K562 (cell line): Measurements from ENCODE around the gene EGLN1. TPM values are rescaled to one million over a fixed set of nuclear protein-coding genes. Genes with fewer than 3 reads are reported as not detected.

ENCODE experiments used
- ATAC-seq: fragments of 200-7000 bp; cut with Tn5 transposase; 3 replicates; pipeline ENCODE4 v1.9.1; 2020; ENCODE audit warnings: moderate library complexity
- BruUV-seq: library from RNA; stranded (reverse); fragments of 400-500 nt; replicated peaks from 2 replicates; lab custom pipeline; 2021; lab: Mats Ljungman, UMichigan
- CTCF ChIA-PET: fragments of 300-600 bp; formaldehyde crosslinking; extraction: SDS; loops from one replicate; lab custom pipeline; 2021; ENCODE audit warnings: low intra/inter-chr PET ratio; lab: Yijun Ruan, JAX
- POLR2A ChIA-PET: fragments of 300-600, 350-650 bp; sonication (Branson Sonifier 250); formaldehyde crosslinking; extraction: SDS; loops from one replicate; lab custom pipeline; 2021; ENCODE audit warnings: antibody characterized with exemption, inconsistent platforms; lab: Yijun Ruan, JAX
- DNase-seq, 4 experiments: peaks; one replicate each; pipeline versions ENCODE4 v3.0.0 to v3.0.0-alpha.2; 2011 to 2018; ENCODE audit warnings: low spot score in 3 of 4, mixed read lengths in 3 of 4; ENCODE audit errors: extremely low read depth in 1 of 4
- FAIRE-seq: peaks from 2 replicates; lab custom pipeline; 2011; peaks lifted over from hg19 to GRCh38; lab: Jason Lieb, UNC
- H2AFZ ChIP-seq: 2 replicates; pipeline ENCODE4 v1.6.0; 2011; ENCODE audit warnings: low read depth, low read length, control low read depth, inconsistent platforms
- H3K27ac ChIP-seq: fragments of 200-600 bp; 3 replicates; pipeline ENCODE4 v1.8.0; 2011; ENCODE audit warnings: low read depth, mild to moderate bottlenecking, control low read depth, inconsistent platforms, low read length, moderate library complexity, mixed read lengths; ENCODE audit errors: extremely low read depth
- H3K27me3 ChIP-seq, 2 experiments: fragments of 300-600 bp in 1 of 2; 2 replicates in 1 of 2; 3 replicates in 1 of 2; pipeline versions ENCODE4 v1.6.0 to v1.8.0; 2011; ENCODE audit warnings: inconsistent platforms in 2 of 2, low read length in 2 of 2, mild to moderate bottlenecking in 1 of 2, mixed read lengths in 1 of 2, moderate library complexity in 1 of 2; ENCODE audit not compliant: control insufficient read depth in 2 of 2, insufficient read depth in 2 of 2
- H3K36me3 ChIP-seq: fragments of 300-600 bp; 3 replicates; pipeline ENCODE4 v1.8.0; 2011; ENCODE audit warnings: mild to moderate bottlenecking, low read length, inconsistent platforms; ENCODE audit not compliant: control insufficient read depth, insufficient read depth
- H3K4me1 ChIP-seq, 2 experiments: fragments of 200-600 bp in 1 of 2; replicated peaks in 1 of 2; 2 replicates in 1 of 2; 3 replicates in 1 of 2; pipeline versions ENCODE4 v1.5.1 to v1.8.0; 2011; ENCODE audit warnings: inconsistent platforms in 2 of 2, low read length in 2 of 2, mild to moderate bottlenecking in 1 of 2, mixed read lengths in 1 of 2, moderate library complexity in 1 of 2; ENCODE audit not compliant: control insufficient read depth in 2 of 2, insufficient read depth in 2 of 2
- H3K4me2 ChIP-seq: 2 replicates; pipeline ENCODE4 v1.6.1; 2011; ENCODE audit warnings: low read length, control low read depth, inconsistent platforms, mixed read lengths; ENCODE audit not compliant: insufficient read depth
- H3K4me3 ChIP-seq: fragments of 200-600 bp; sonication (generic), shearing (Covaris generic); 2 replicates; pipeline ENCODE4 v1.5.1; 2016; ENCODE audit warnings: control low read depth, inconsistent platforms
- H3K79me2 ChIP-seq: fragments of 200-600 bp; 3 replicates; pipeline ENCODE4 v1.8.0; 2011; ENCODE audit warnings: low read length, inconsistent platforms; ENCODE audit not compliant: control insufficient read depth, insufficient read depth
- H3K9ac ChIP-seq, 2 experiments: 2 replicates each; pipeline versions ENCODE4 v1.6.0 to v1.6.1; 2011; ENCODE audit warnings: low read depth in 2 of 2, low read length in 2 of 2, control low read depth in 1 of 2, inconsistent platforms in 1 of 2, mild to moderate bottlenecking in 1 of 2, mixed read lengths in 1 of 2; ENCODE audit not compliant: insufficient read depth in 1 of 2
- H3K9me1 ChIP-seq: one replicate; pipeline ENCODE4 v1.6.0; 2011; ENCODE audit warnings: inconsistent platforms, mild to moderate bottlenecking, low read length, moderate library complexity; ENCODE audit not compliant: control insufficient read depth, insufficient read depth
- H3K9me3 ChIP-seq: replicated peaks from 2 replicates; pipeline ENCODE4 v1.5.1; 2011; ENCODE audit warnings: low read depth, low read length, inconsistent platforms; ENCODE audit not compliant: control insufficient read depth, insufficient read depth
- H4K20me1 ChIP-seq: replicated peaks from 2 replicates; pipeline ENCODE4 v1.6.1; 2011; ENCODE audit warnings: low read length, inconsistent platforms, mixed read lengths; ENCODE audit not compliant: control insufficient read depth, insufficient read depth
- DIDO1 ChIP-seq: fragments of 450-650 bp; IDR thresholded peaks from 2 replicates; pipeline ENCODE4 v1.6.1; 2016; ENCODE audit warnings: low read depth, missing biosample characterization, missing genetic modification characterization
- EZH2 ChIP-seq: IDR thresholded peaks from 2 replicates; pipeline ENCODE4 v1.6.1; 2012; ENCODE audit warnings: low read depth, mild to moderate bottlenecking, inconsistent platforms, low read length, borderline replicate concordance
- MCM7 ChIP-seq, 2 experiments: fragments of 450-650 bp; IDR thresholded peaks; 2 replicates each; pipeline ENCODE4 v1.6.1; 2016 to 2018
- MECOM ChIP-seq: fragments of 250-450 bp; sonication (Bioruptor Pico); IDR thresholded peaks from 2 replicates; pipeline ENCODE4 v1.8.0; 2022; ENCODE audit warnings: inconsistent platforms
- MTA2 ChIP-seq: fragments of 450-650 bp; IDR thresholded peaks from 2 replicates; pipeline ENCODE4 v1.6.1; 2016; ENCODE audit warnings: low read depth
- NELFE ChIP-seq: IDR thresholded peaks from 2 replicates; pipeline ENCODE4 v1.6.1; 2011; ENCODE audit warnings: mild to moderate bottlenecking; ENCODE audit not compliant: insufficient read depth, insufficient read length
- PML ChIP-seq: IDR thresholded peaks from 2 replicates; pipeline ENCODE4 v1.6.1; 2012; ENCODE audit warnings: low read length, inconsistent platforms
- U2AF1 ChIP-seq: fragments of 200-400 bp; formaldehyde crosslinking; optimal IDR thresholded peaks from 2 replicates; pipeline ENCODE3; 2017; ENCODE audit warnings: mild to moderate bottlenecking, low read depth, low read length, moderate library complexity
- YY1 ChIP-seq, 3 experiments: IDR thresholded peaks; 2 replicates each; pipeline ENCODE4 v1.6.1; 2011; ENCODE audit warnings: low read length in 2 of 3, mild to moderate bottlenecking in 2 of 3, moderate library complexity in 2 of 3, borderline replicate concordance in 1 of 3, control low read depth in 1 of 3, low read depth in 1 of 3; ENCODE audit not compliant: insufficient read depth in 3 of 3, insufficient replicate concordance in 2 of 3, control insufficient read depth in 1 of 3, insufficient read length in 1 of 3; ENCODE audit errors: extremely low read depth in 1 of 3
- ZNF583 ChIP-seq: fragments of 250-450 bp; sonication (Bioruptor Pico); IDR thresholded peaks from 2 replicates; pipeline ENCODE4 v1.4.0; 2020
- ZNF717 ChIP-seq: fragments of 250-450 bp; sonication (Bioruptor Pico); IDR thresholded peaks from 2 replicates; pipeline ENCODE4 v1.5.0; 2021
- WGBS: fragments of 100-300 bp; shearing (Covaris generic); methylation state at CpG from one replicate; pipeline ENCODE4 v1.1.6; 2016; ENCODE audit warnings: low coverage, mixed read lengths; ENCODE audit not compliant: insufficient coverage; ENCODE audit errors: missing lambda C conversion rate; 5-methylcytosine and 5-hydroxymethylcytosine counted together
- in situ Hi-C: fragments of 300-500 bp; cut with MboI; formaldehyde crosslinking; loops from 4 replicates; pipeline ENCODE4 v1.15.0; 2018; ENCODE audit warnings: inconsistent platforms, mixed read lengths
- intact Hi-C: fragments of 100-400 bp; cut with micrococcal nuclease; formaldehyde crosslinking; loops from 2 replicates; pipeline ENCODE4 v1.14.2; 2022
- polyA plus RNA-seq, 8 experiments: library from polyadenylated mRNA; depleted of rRNA in 4 of 8; stranded (reverse) in 5 of 8; unstranded in 3 of 8; fragments of >200 nt; fragmentation: Nextera tagmentation in 2 of 8; fragmentation: Illumina TruSeq in 1 of 8; extraction: Ambion mirVana in 2 of 8; extraction: Trizol in 1 of 8; gene quantifications; 2 replicates each; pipeline versions ENCODE4 v1.2.1 to v1.2.3, GENCODE V29; 2011 to 2014; ENCODE audit warnings: inconsistent platforms in 1 of 8, missing spikeins in 1 of 8
- total RNA-seq, 7 experiments: library from RNA; depleted of rRNA in 6 of 7; stranded (reverse); fragments of >200 nt in 6 of 7; fragmentation: Illumina TruSeq in 2 of 7; extraction: Trizol in 2 of 7; gene quantifications; 2 replicates each; pipeline versions ENCODE4 v1.2.1 to v1.2.3, GENCODE V29; 2011 to 2021; ENCODE audit warnings: low replicate concordance in 1 of 7
- TF ChIP-seq, protein P1 (sequence below): fragments of 250-450 bp; sonication (Bioruptor Pico); IDR thresholded peaks from 2 replicates; pipeline ENCODE4 v1.4.0; 2020; ENCODE audit warnings: borderline replicate concordance
- TF ChIP-seq, protein P2 (sequence below), 2 experiments: fragments of 450-650 bp in 1 of 2; sonication (generic) in 1 of 2; formaldehyde crosslinking; conservative IDR thresholded peaks; 2 replicates each; pipeline versions ENCODE4 v1.4.0 to v1.8.1; 2020 to 2022; ENCODE audit warnings: mild to moderate bottlenecking in 1 of 2, missing genetic modification reagents in 1 of 2

Gene EGLN1
- total and polyA plus RNA-seq, 9 of the 15 experiments (the other 6 are each of a cell fraction or from before 2014, with no cell fraction given) = 5.2 to 54.3 (median 24.6) TPM

DNA sequence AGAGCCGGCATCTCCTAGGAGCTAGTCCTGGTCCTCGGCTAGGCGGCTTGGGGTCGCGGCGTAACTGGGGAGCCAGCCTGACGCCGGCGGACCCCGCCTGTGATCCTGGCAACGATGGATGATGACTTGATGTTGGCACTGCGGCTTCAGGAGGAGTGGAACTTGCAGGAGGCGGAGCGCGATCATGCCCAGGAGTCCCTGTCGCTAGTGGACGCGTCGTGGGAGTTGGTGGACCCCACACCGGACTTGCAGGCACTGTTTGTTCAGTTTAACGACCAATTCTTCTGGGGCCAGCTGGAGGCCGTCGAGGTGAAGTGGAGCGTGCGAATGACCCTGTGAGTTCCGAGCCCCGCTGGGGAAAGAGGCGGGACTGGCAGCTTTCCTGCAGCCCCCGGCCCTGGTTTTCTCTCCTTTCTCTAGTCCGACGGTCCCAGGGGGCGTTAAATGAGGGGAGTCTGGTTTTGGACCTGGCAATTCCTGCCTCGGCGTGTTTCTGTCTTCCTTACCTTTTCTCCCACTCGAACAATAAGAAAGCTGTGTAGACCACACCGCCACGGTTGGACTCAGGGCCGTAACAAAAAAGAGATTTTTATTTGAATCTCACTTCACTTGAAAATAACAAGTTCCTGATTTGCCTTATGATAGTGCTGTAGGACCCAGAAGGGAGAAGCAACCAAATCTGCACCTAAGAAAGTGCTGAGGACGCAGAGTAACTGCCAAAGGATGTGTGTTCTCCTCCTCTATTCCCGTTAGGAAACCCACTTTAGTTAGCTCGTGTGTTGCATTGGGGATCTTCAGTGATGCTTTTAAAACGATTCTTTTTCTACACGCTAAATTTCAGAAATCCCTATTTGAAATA is 83.6 kb downstream of the EGLN1 start, which contains the start of gene SPRTN (continued):
- TF ChIP-seq YY1 (IDR thresholded peaks at IDR 0.05; ENCODE audit: borderline replicate concordance in 1 of 3, control insufficient read depth in 1 of 3, extremely low read depth in 1 of 3, insufficient read depth in 3 of 3, insufficient read length in 1 of 3, insufficient replicate concordance in 2 of 3, low read depth in 1 of 3, low read length in 2 of 3) = peak in 1 of 3 experiments; percentile 14

DNA sequence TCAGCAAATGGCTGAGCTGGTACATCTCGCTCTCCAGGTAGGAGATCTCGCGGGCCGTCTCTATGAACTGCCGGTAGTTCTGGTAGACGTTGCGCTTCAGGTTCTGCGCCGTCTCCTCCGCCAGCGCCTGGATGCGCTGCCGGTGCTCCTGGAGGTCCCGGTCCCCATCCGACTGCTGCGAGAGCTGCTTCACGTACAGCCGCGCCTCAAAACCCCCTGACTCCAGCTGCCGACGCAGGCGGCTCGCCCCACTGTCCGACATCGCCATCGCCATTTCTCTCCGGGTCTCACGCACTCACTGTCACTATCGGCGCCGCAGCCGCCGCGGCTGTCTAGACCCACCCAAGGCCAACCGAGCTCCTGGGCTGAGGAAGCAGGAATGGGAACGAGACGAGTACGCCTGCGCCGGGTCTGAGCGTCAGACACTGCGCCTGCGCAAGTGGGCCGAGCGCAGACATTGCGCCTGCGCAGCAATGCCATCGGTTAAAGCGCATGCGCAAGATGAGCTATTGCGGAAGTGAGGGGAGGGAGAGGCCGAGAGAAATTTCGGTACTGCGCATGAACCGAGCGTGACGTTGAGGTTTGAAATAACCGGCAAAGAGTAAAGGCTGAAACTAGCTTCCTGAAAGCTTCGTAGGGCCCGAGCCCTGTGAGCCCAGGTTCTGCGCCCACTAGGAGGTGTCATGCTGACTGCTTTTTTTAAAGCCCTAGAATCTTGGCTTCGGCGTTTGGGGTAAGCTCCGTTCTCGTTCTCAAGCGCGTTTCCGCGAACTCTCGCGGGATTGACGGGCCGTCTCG is 84.4 kb downstream of the EGLN1 start, which contains the start of gene EXOC8:
Gene EXOC8 (minus strand): TSS at position 381 of the 798 bp plus-strand sequence. CDS start 107 bp downstream, at position 274.
- FAIRE-seq (peak; percentile 95), DNase-seq (peak; percentile 98 to 99 (median 99)), ATAC-seq (peak; percentile 85)
- ChIA-PET POLR2A (interaction anchor here (0.5 to 2.8 kb wide), 18 partner anchors 9 to 238 kb away, joined by 3 to 10 read pairs (median 3); partner anchors contain the start of gene TSNAX), CTCF (interaction anchor here (0.6 kb wide), 1 partner anchor 695 kb away, joined by 3 read pairs; the partner anchor contains the start of gene COG2)
- Histone ChIP-seq H3K4me2 (peak within 1 kb of the TSS; percentile 96), H3K9me3 (no peaks in the 10 kb centered on the region), H3K27ac (peak within 1 kb of the TSS; percentile 91), H3K79me2 (peaks cover 82% of the 10 kb centered on the region), H3K4me1 (peaks cover 21 to 32% of the 10 kb centered on the region in 2 experiments; a peak in 4 of 5 replicates), H3K9me1 (no peaks in the 10 kb centered on the region), H3K4me3 (peak within 1 kb of the TSS; percentile 77), H4K20me1 (peaks cover 15% of the 10 kb centered on the region), H3K36me3 (peaks cover 36% of the 10 kb centered on the region), H2AFZ (peak within 1 kb of the TSS; percentile 87), H3K9ac (peak within 1 kb of the TSS; percentile 87 to 98), H3K27me3 (no peaks in the 10 kb centered on the region)
- intact Hi-C loops (loop anchor here (10.0 kb wide), 1 partner anchor 353 kb away; no protein-coding TSS in a partner anchor), in situ Hi-C loops (no loop called here)
- under 1% methylated on average over 73 of the region's 74 CpGs for WGBS
- no TSS peak for BruUV-seq
- TF ChIP-seq ZNF717 (no peak), MCM7 (IDR thresholded peaks at IDR 0.05) (no peak), MECOM (CRISPR knock-in tag) (no peak), MTA2 (no peak), NELFE (no peak), ZNF583 (peak; percentile 66), EZH2 (no peak), U2AF1 (no peak), PML (peak; percentile 44; the same call in 1 of the 2 replicates), DIDO1 (tag) (peak; percentile 80)
- TF ChIP-seq, protein P1, sequence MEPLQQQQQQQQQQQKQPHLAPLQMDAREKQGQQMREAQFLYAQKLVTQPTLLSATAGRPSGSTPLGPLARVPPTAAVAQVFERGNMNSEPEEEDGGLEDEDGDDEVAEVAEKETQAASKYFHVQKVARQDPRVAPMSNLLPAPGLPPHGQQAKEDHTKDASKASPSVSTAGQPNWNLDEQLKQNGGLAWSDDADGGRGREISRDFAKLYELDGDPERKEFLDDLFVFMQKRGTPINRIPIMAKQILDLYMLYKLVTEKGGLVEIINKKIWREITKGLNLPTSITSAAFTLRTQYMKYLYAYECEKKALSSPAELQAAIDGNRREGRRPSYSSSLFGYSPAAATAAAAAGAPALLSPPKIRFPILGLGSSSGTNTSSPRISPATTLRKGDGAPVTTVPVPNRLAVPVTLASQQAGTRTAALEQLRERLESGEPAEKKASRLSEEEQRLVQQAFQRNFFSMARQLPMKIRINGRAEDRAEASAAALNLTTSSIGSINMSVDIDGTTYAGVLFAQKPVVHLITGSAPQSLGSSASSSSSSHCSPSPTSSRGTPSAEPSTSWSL (CRISPR knock-in tag) = peak; percentile 80; the same call in 1 of the 2 replicates
- TF ChIP-seq, protein P2, sequence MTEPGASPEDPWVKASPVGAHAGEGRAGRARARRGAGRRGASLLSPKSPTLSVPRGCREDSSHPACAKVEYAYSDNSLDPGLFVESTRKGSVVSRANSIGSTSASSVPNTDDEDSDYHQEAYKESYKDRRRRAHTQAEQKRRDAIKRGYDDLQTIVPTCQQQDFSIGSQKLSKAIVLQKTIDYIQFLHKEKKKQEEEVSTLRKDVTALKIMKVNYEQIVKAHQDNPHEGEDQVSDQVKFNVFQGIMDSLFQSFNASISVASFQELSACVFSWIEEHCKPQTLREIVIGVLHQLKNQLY (CRISPR knock-in tag; conservative IDR thresholded peaks at IDR 0.05) = no peak
